GM18870 (cell line): ENCODE results near the gene ZNF397.

Experiments used
- ATAC-seq: cut with Tn5 transposase; IDR thresholded peaks from one replicate; pipeline ENCODE4 v1.9.1; 2021; ENCODE audit warnings: moderate library complexity; ENCODE audit not compliant: unreplicated experiment

Gene ZNF397

DNA sequence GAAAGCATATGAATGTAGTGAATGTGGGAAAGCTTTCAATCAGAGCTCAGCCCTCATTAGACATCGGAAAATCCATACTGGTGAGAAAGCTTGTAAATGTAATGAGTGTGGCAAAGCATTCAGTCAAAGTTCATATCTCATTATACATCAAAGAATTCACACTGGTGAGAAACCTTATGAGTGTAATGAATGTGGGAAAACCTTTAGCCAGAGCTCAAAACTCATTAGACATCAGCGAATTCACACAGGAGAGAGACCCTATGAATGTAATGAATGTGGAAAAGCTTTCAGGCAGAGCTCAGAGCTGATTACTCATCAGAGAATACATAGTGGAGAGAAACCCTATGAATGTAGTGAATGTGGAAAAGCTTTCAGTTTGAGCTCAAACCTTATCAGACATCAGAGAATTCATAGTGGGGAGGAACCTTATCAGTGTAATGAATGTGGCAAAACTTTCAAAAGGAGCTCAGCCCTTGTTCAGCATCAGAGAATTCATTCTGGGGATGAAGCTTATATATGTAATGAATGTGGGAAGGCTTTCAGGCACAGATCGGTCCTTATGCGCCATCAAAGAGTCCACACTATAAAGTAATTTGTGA lies 5.0 kb downstream of the ZNF397 start:
- no peak for ATAC-seq

DNA sequence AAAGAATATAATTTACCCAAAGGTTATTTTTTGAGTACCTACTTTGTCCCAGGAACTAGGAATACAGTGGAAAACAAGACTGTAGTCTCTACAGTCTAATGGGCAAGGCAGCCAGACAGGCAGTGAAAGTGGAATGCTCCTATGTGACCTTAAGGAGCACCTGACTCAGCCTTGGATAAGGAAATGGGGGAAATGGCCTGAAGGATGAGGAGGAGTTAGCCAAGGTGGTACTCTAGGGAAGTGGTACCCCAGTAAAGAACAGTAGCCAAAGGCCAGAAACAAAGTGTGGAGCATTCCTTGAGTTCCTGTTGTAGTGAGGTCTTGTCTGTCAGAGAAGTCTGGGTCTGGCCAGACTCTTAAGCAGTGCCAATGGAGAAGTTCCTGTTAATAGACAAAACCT lies 6.0 kb downstream of the ZNF397 start:
- ATAC-seq, result no peak

DNA sequence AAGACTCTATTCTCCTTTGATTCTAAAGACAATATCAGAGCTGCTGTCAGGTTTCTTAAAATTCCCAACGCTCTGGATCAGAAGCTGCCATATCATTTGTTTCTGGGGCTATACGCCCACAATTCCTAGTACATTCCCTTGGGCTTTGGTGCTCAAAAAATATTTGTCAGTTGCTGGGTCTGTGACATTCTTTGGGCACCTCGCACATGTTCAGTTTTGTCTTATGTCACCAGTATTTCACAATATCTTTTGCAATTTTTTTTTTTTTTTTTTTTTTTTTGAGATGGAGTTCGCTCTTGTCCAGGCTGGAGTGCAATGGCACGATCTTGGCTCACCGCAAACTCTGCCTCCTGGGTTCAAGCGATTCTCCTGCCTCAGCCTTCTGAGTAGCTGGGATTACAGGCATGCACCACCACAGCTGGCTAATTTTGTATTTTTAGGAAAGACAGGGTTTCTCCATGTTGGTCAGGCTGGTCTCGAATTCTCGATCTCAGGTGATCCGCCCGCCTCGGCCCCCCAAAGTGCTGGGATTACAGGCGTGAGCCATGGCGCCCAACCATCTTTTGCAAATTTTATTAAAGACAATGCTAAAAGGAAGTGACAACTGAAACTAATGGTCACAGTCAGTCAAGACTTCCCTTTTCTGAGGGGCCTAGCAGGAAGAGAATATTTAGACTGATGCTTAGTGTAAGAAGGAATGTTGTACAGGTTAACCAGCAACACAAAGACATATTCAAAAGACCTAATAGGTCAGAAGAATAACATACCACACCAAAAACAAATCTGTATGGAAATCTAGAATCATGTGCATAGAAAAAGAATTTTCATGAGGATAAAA lies 6.8 kb downstream of the ZNF397 start:
- ATAC-seq, result no peak

DNA sequence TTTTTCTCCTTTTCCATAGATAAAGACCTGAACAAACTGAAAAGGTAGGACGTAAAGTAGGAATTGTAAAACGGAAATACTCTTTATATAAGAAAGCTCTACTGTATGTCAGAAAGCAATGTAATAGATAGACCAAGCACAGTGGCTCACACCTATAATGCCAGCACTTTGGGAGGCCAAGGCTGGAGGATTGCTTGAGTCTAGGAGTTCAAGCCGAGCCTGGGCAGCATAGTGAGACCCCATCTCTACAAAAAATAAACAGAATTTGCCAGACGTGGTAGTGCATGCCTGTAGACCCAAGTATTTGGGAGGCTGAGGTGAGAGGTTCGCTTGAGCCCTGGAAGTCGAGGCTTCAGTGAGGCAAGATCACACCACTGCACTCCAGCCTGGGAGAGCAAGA lies 7.6 kb downstream of the ZNF397 start:
- ATAC-seq, result no peak

DNA sequence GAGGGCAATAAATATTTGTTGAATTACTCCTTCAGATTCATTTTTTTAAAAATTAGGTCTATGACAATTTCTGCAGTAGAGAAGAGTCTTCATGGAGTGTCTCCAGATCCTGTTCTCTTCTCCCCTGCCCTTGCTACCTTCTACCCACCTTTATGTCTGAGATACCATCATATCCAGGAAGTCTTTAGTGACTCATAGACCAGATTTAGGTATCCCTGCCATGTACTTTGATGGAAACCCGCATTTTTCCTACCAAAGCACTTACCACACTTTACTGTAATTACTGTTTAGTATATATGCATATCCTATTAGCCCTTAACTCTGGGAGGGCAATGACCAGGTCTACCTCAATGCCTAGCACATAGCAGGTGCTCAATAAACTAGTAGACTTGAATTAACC lies 11.6 kb downstream of the ZNF397 start:
- ATAC-seq, result no peak

DNA sequence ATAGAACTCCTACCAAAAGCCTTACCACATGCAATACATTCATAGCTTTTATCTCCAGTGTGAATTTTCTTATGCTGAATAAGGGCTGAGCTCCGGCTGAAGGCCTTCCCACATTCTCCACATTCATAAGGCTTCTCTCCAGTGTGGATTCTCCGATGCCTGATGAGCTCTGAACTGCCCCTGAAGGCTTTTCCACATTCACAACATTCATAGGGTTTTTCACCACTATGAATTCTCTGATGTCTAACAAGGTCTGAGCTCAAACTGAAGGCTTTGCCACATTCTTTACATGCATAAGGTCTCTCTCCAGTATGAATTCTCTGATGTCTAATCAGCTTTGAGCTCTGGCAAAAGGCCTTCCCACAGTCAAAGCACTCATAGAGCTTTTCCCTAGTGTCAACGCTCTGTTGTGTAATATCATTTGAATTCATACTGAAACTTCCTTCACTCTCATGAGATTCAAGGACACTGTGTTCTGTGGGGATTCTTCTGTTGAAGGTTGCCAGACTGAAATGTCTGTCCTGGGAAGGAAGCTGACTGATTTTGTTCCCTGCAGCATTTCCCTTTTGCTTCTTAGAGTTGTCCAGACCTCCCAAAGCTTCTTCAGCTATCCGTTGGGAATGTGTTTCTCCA lies 12.9 kb downstream of the ZNF397 start:
- ATAC-seq, result no peak

DNA sequence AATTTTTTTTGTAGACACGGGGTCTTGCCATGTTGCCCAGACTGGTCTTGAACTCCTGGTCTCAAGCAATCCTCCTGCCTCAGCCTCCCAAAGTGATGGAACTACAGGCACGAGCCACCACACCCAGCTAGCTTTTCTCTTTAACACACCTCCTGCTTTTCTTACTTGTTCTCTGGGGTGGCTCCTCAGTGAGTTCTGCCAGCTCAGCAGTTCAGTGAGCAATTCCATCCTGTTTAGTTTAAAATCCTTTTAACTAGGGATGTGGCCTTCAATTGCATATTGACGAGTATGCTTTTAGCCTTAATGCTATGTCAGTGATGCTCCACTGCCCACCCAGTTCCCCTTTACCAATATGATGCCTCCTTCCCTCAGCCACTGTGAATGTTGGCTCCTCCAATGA lies 16.1 kb downstream of the ZNF397 start:
- no peak for ATAC-seq

DNA sequence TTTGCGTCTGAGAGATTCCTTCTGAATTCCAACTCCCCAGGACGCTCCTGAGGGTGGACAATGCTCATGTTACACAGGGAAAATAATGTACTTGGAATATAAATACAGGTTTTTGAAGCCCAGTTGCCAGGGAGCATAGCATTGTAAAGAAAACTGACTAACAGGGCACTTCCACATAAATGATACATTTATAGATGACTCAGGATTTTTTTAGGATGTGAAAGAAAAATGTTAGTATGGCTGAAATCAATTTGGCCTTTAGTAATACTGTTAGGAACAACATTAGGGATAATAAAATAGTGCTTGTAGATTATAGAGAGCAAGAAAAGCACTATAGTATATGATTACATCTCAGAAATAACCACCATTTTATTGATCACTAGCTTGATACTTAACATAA lies 23.6 kb downstream of the ZNF397 start:
- ATAC-seq, result no peak

DNA sequence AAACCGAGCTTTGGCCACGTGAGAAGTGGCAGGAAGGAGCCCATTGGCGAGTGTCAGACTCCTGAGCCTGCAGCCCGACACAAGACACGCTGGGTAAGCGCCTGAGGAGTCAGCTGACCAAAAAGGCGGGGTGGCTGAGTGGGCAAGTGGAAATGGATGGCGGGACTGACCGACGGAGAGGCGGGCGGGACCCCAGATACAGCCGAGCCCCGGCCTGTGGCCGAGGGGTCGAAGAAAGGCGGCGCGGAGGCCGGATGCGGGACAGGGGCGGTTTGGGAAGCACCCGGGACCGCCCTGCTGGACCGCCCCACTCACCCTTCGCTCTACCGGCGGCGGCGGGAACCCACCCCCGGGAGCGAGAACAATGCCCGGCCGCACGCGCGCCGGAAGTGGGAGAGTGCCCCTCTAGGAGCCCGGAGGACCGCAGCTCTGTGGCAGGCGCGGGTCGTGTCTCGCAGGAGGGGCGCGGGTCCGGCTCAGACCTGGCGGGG lies 26.4 kb downstream of the ZNF397 start:
- peak; percentile 48 for ATAC-seq

DNA sequence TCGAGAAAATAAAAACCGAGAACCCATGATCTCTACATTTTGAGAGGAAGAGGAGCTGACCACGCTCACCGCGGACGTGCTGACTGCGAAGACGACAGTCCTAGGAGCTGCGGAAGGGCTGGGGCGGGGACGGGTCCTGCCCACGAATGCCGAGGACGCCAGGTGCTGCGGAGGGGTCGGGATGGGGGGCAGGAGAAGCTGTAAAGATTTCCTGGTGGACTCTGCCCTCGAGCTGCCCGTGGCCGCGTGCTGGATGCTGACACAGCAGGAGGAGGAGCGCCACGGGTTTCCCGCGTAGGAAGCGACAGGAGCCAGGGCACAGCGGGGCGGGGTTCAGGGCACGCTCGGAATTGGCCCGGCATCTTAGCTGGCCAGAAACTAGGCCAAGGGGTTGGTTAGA lies 27.0 kb downstream of the ZNF397 start:
- ATAC-seq, result no peak

DNA sequence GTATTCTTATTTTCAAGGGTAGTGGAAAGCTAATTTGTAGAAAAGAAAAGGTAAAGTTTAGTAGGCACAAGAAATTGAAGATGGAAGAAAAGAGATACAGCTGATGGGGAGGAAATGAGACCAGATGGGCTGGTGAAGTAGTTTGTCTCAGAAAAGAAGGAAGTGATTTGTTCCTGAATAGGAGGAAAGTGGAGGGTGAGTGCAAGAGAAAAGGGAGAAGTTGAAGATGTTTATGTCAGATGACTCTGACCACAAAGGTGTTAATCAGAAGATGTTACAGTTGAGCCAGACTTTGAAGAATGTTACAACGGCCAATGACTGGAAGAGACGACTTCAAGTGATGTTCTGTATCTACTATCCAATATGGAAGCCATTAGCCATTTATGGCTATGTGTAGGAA lies 28.0 kb downstream of the ZNF397 start:
- ATAC-seq, result no peak

DNA sequence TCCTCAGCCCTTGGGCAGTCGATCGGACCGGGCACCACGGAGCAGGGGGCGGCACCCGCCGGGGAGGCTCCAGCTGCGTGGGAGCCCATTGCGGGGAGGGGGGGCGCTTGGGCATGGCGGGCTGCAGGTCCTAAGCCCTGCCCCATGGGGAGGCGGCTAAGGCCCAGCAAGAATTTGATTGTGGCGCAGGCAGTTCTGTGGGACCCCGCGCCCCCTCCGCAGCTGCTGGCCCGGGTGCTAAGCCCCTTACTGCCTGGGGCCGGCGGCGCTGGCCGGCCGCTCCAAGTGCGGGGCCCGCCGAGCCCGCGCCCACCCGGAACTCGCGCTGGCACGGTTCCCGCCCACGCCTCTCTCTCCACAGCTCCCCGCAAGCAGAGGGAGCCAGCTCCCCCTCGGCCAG lies 30.8 kb downstream of the ZNF397 start:
- no peak for ATAC-seq

DNA sequence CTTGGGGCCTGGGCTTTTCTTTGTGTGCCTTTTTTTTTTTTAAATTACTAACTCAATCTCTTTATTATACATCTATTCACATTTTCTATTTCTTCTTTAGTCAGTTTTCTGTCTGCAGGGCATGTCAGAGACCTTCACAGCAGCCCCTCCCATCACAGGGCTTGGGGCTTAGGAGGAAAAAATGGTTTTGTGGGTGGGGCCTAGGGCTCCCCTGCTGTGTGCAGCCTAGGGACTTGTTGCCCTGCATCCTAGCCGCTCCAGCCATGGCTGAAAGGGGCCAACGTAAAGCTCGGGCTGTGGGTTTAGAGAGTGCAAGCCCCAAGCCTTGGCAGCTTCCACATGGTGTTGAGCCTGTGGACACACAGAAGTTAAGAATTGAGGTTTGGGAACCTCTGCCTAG lies 35.4 kb downstream of the ZNF397 start:
- no peak for ATAC-seq

DNA sequence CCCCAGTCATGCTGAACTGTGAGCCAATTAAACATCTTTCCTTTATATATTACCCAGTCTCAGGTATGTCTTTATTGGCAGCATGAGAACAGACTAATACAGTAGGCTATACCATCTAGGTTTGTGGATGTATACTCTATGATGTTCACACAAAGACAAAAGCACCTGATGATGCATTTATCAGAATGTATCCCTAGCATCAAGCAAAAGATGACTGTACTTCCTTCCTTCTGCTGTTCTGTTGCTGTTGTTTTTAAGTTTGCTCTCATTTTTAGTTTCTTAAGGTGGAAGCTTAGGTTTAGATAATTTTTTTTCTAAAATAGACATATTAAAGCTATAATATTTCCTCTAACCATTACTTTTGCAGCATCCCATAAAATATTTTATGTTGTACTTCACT lies 36.8 kb downstream of the ZNF397 start:
- no peak for ATAC-seq

DNA sequence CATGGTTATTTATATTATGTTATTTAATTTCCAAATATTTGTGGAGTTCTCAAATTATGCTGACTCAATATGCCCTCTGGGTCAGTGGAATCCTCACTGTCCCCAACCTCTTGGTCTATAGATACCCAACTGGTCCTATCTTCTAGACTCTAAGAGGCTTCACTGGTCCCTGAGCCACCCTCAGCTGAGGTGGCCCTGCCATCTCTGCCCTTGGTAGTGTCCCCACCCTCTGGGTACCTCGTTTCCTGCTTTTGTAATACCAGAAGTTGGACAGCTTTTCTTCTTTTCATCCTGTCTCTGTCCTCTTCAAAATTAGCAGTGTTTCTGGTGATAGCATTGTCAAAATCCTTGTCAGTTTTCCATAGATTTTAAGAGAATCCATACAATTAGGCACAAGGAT lies 37.3 kb downstream of the ZNF397 start:
- no peak for ATAC-seq

DNA sequence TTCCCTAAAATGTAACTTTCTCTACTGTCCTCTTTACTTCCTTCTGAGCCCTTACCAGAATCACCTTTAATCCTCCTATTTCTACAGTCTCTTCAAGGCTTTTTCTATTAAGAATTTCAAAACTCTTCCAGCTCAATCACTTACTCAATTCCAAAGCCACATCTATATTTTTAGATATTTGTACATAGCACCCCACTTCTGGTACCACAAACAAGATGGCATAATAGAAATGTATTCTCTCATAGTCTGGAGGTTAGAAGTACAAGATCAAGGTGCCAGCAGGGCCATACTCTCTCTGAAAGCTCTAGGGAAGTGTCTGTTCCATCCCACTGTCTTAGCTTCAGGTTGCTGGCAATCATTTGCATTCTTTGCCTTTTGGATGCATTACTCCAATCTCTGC lies 38.1 kb downstream of the ZNF397 start:
- no peak for ATAC-seq

DNA sequence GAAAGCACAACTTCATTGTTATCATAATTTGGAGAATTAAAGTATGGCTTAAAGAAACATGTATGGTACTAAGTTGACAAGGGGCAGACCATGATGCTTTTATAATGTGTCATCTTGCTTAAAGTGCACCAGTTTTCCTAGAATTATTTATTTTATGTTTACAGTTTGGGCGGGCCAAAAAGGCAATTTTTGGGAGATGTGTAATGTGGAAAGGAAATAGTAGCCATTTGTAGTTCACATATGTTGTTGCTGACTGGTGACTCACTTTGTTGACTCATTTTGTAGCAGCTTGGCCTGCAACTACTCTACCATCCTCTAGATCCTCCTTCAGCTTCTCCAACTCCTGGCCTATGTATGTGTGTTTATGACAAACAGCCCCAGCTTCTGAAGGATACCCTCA lies 41.5 kb downstream of the ZNF397 start:
- ATAC-seq, result no peak

DNA sequence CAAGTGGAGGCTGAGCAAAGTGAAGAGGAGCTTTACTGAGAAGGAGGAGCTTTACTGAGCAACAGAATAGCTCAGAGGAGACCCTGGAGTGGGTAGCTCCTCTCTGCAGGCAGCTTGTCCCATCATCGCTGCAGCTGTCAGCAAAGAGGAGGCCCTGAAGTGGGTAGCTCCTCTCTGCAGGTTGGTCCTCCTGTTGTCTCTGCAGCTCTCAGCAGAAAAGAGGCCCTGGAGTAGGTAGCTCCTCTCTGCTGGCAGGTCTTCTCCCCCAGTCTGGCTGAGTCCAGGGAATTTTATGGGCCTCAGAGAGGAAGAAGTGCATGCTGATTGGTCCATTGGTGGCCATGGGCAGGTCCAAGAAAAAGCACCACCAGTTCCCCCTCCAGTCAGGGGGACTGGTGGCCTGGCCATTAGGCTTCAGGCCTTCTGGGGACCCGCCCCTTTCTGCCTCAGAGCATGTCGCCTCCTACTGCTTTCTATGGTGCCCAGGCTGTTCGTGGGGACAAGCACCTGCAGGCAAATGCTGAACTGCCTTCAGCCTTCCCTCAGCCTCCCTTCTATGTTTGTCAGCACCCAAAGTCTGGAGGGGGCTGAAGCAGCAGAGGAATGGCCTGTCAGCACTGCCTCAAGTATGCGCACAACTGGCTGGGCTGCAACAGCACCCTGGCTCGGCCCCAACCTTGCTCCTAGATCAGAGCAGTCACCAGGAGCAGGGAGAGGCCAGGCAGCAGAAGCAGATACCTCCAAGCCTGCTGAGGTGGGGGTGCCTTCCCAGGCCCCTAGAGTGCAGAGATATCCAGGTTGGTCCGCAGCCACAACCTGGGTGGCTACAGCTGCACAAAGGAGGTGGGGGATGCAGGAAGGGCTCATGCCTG lies 43.3 kb downstream of the ZNF397 start:
- no peak for ATAC-seq

DNA sequence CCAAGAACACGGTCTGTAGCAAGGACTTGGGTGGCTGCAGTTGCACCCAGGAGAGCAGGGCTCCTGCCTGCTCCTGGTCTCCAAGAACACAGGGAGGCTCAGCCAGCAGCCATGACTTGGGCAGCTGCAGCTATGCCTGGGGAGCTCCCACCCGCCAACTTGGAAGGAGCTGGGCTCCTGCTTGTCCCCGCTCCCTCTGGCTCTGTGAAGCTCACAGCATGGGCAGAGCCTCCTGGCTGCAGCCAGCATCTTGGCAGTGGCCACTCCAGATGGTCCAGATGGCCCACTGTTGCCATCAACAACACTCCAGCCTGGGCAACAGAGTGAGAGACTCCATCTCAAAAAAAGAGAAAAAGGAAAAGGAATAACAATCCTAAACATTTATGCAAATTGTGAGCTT lies 44.0 kb downstream of the ZNF397 start:
- ATAC-seq, result no peak

DNA sequence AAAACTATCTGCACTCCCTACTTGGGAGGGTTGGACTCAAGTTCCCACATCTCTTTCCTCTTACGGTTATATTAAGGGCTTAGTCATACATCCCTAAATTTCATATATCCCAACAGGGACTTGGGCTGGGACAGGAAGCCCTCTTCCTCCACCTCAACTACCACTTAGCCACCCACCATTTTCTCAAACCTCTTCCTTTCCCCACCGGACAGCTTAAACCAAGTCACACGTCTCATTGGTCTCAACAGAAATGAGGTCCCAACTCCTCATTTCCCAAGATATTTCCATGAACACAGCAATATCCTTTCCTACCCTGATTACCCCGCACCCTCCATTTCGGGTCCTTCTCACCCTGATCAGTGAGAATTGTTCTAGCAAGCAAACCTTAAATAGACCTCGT lies 48.5 kb downstream of the ZNF397 start:
- ATAC-seq, result no peak

DNA sequence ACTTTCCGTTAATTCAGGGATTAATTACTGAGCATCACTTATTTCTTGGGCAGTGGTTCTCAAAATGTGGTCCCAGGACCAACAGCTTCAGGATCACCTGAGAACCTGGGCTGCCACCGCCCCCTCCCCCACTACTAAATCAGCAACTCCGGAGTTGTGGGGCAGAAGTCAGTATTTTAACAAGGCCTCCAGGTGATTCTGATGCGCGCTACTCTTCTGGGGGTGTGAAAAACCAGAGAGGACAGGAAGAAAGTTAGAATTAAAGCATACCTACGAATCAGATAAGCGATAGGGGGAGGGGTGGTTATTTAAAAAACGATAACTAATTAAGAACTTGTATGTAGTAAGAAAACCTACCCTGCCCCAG lies 48.9 kb downstream of the ZNF397 start:
- ATAC-seq, result peak; percentile 23
